Endothelial cell of umbilical vein (primary cell): ENCODE measurements around the gene CDC5L. TPM values are rescaled to one million over a fixed set of nuclear protein-coding genes. Genes with fewer than 3 reads are reported as not detected.

Experiments
- BruUV-seq: library from RNA; stranded (reverse); fragments of 400-500 nt; replicated peaks from 2 replicates; lab custom pipeline; 2021; lab: Mats Ljungman, UMichigan
- CTCF ChIA-PET: fragments of 300-600, 350-600 bp; sonication (Branson Sonifier 250); formaldehyde crosslinking; loops from one replicate; lab custom pipeline; 2021; ENCODE audit warnings: antibody characterized with exemption, inconsistent platforms; lab: Charles Lee
- POLR2A ChIA-PET: fragments of 300-600, 350-600 bp; sonication (Branson Sonifier 250); formaldehyde crosslinking; loops from one replicate; lab custom pipeline; 2021; ENCODE audit warnings: antibody characterized with exemption, inconsistent platforms; lab: Charles Lee
- DNase-seq: peaks from one replicate; pipeline ENCODE4 v3.0.0-alpha.2; 2011; ENCODE audit warnings: low read depth, low spot score
- FAIRE-seq: peaks from 2 replicates; lab custom pipeline; 2011; peaks lifted over from hg19 to GRCh38; lab: Jason Lieb, UNC
- H2AFZ ChIP-seq: 2 replicates; pipeline ENCODE4 v1.6.0; 2012; ENCODE audit warnings: low read depth, low read length, control low read depth, inconsistent platforms
- H3K27ac ChIP-seq: 2 replicates; pipeline ENCODE4 v1.5.1; 2011; ENCODE audit warnings: low read depth, mild to moderate bottlenecking, control low read depth, low read length, moderate library complexity; ENCODE audit not compliant: insufficient read depth
- H3K27me3 ChIP-seq, 2 experiments: 2 replicates each; pipeline versions ENCODE4 v1.6.0 to v1.6.1; 2011; ENCODE audit warnings: low read length in 2 of 2, mixed read lengths in 1 of 2; ENCODE audit not compliant: control insufficient read depth in 2 of 2, insufficient read depth in 2 of 2
- H3K36me3 ChIP-seq, 2 experiments: 2 replicates in 1 of 2; 3 replicates in 1 of 2; pipeline ENCODE4 v1.5.1; 2011; ENCODE audit warnings: low read length in 2 of 2, mild to moderate bottlenecking in 1 of 2, moderate library complexity in 1 of 2; ENCODE audit not compliant: control insufficient read depth in 2 of 2, insufficient read depth in 2 of 2; ENCODE audit errors: extremely low read depth in 1 of 2
- H3K4me1 ChIP-seq: 3 replicates; pipeline ENCODE4 v1.5.1; 2011; ENCODE audit warnings: mild to moderate bottlenecking, low read length; ENCODE audit not compliant: control insufficient read depth, insufficient read depth; ENCODE audit errors: extremely low read depth
- H3K4me2 ChIP-seq: 2 replicates; pipeline ENCODE4 v1.6.1; 2011; ENCODE audit warnings: low read length, control low read depth, mixed read lengths; ENCODE audit not compliant: insufficient read depth
- H3K4me3 ChIP-seq, 3 experiments: fragments of 200-600 bp in 1 of 3; sonication (generic), shearing (Covaris generic) in 1 of 3; replicated peaks in 1 of 3; 2 replicates each; pipeline ENCODE4 v1.5.1; 2011 to 2016; ENCODE audit warnings: control low read depth in 3 of 3, low read length in 3 of 3, mild to moderate bottlenecking in 2 of 3, inconsistent platforms in 1 of 3, low read depth in 1 of 3, moderate library complexity in 1 of 3; ENCODE audit not compliant: insufficient read depth in 1 of 3
- H3K79me2 ChIP-seq: 2 replicates; pipeline ENCODE4 v1.6.0; 2012; ENCODE audit warnings: low read length, inconsistent platforms; ENCODE audit not compliant: control insufficient read depth, insufficient read depth
- H3K9ac ChIP-seq: replicated peaks from 2 replicates; pipeline ENCODE3; 2011; ENCODE audit warnings: low read length, control low read depth; ENCODE audit not compliant: insufficient read depth; ENCODE audit errors: extremely low read depth
- H3K9me1 ChIP-seq: replicated peaks from 3 replicates; pipeline ENCODE4 v1.6.0; 2011; ENCODE audit warnings: mild to moderate bottlenecking, low read length; ENCODE audit not compliant: control insufficient read depth, insufficient read depth; ENCODE audit errors: extremely low read depth
- H3K9me3 ChIP-seq: replicated peaks from 2 replicates; pipeline ENCODE4 v1.5.1; 2012; ENCODE audit warnings: low read length, inconsistent platforms; ENCODE audit not compliant: control insufficient read depth, insufficient read depth
- H4K20me1 ChIP-seq: replicated peaks from 2 replicates; pipeline ENCODE3; 2011; ENCODE audit warnings: mild to moderate bottlenecking, low read length; ENCODE audit not compliant: control insufficient read depth, insufficient read depth; ENCODE audit errors: extremely low read depth
- EZH2 ChIP-seq: IDR thresholded peaks from 2 replicates; pipeline ENCODE4 v1.6.1; 2012; ENCODE audit warnings: borderline replicate concordance, low read depth, mild to moderate bottlenecking, moderate library complexity, low read length, inconsistent platforms; ENCODE audit not compliant: severe bottlenecking
- FOS ChIP-seq: IDR thresholded peaks from 2 replicates; pipeline ENCODE4 v1.6.1; 2011; ENCODE audit warnings: mild to moderate bottlenecking, low read length, moderate library complexity, borderline replicate concordance; ENCODE audit not compliant: insufficient read depth
- GATA2 ChIP-seq: IDR thresholded peaks from 2 replicates; pipeline ENCODE4 v1.7.0; 2011; ENCODE audit warnings: low read depth, mild to moderate bottlenecking, moderate library complexity, mixed read lengths, low read length; ENCODE audit not compliant: insufficient read length, insufficient read depth
- JUN ChIP-seq: IDR thresholded peaks from 2 replicates; pipeline ENCODE4 v1.6.1; 2011; ENCODE audit warnings: borderline replicate concordance, low read depth; ENCODE audit not compliant: insufficient read length, insufficient read depth
- MAX ChIP-seq: IDR thresholded peaks from 2 replicates; pipeline ENCODE4 v1.6.1; 2011; ENCODE audit not compliant: insufficient read depth, insufficient read length
- MYC ChIP-seq: IDR thresholded peaks from one replicate; pipeline ENCODE4 v1.6.1; 2011; ENCODE audit warnings: mild to moderate bottlenecking, low read depth, low read length
- POLR2A ChIP-seq: IDR thresholded peaks from 2 replicates; pipeline ENCODE4 v1.6.1; 2012; ENCODE audit warnings: low read depth, mild to moderate bottlenecking, control low read depth, low read length
- POLR2AphosphoS5 ChIP-seq: IDR thresholded peaks from 2 replicates; pipeline ENCODE4 v1.6.1; 2012; ENCODE audit warnings: low read depth, mild to moderate bottlenecking, control low read depth, low read length, moderate library complexity; ENCODE audit not compliant: insufficient read depth
- dilution Hi-C: fragments of 300-500 bp; cut with MboI; formaldehyde crosslinking; loops from one replicate; pipeline ENCODE4 v1.15.0; 2019; ENCODE audit warnings: low sequenced_read_pairs; ENCODE audit not compliant: extremely low pct_ligation_motif_present
- intact Hi-C: fragments of 100-400 bp; cut with micrococcal nuclease; formaldehyde crosslinking; loops from one replicate; pipeline ENCODE4 v1.10.0; 2022
- polyA plus RNA-seq, 4 experiments: library from polyadenylated mRNA; depleted of rRNA in 3 of 4; stranded (reverse) in 3 of 4; unstranded in 1 of 4; fragments of >200 nt; gene quantifications; 2 replicates each; pipeline versions ENCODE4 v1.2.1 to v1.2.3, GENCODE V29; 2011 to 2012; ENCODE audit warnings: missing spikeins in 1 of 4
- total RNA-seq: library from RNA; stranded (reverse); gene quantifications from 2 replicates; pipeline ENCODE4 v1.2.3, GENCODE V29; 2021
- TF ChIP-seq, protein P1 (sequence below), 2 donors: IDR thresholded peaks; 1 replicate in 1 of 2; 2 replicates in 1 of 2; pipeline ENCODE4 v1.5.1; 2011; ENCODE audit warnings: low read length in 2 of 2, mild to moderate bottlenecking in 2 of 2, moderate library complexity in 2 of 2, control low read depth in 1 of 2, inconsistent platforms in 1 of 2, low read depth in 1 of 2; ENCODE audit not compliant: insufficient read depth in 1 of 2; ENCODE audit errors: extremely low read depth in 1 of 2

CDC5L gene
- total and polyA plus RNA-seq, 2 donors (not counting 3 experiments of a cell fraction or from before 2014, with no cell fraction given) = 6.9 to 24.6 TPM

DNA sequence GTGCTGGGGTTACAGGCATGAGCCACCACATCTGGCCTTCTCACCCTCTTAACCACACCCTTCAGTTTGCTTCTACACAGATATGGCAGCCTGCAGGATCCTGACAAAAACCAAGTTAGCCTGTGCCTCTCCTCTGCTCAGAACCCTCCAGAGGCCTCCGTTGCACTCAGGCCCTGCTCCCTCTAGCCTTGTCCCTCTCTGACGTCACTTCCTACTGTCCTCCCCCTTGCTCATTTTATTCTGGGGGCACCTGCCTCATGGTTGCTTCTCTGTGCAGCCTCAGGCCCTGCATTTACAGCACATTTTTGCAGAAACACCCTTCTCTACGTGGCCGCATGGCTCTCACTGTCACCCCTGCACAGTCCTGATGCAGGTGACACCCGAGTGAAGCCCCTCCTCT lies 105.6 kb downstream of the CDC5L start:
- Histone ChIP-seq H3K9ac (no peak overlapping the region), H3K4me2 (no peak overlapping the region), H3K36me3 (no peaks in the 10 kb centered on the region), H3K79me2 (no peaks in the 10 kb centered on the region), H3K4me1 (peaks cover 23% of the 10 kb centered on the region), H3K9me1 (no peaks in the 10 kb centered on the region), H4K20me1 (no peaks in the 10 kb centered on the region), H3K27me3 (no peaks in the 10 kb centered on the region), H3K27ac (no peak overlapping the region), H2AFZ (no peak overlapping the region), H3K4me3 (no peak overlapping the region), H3K9me3 (no peaks in the 10 kb centered on the region)
- dilution Hi-C loops (no loop called here), intact Hi-C loops (no loop called here)
- TF ChIP-seq GATA2 (no peak), MAX (no peak), JUN (no peak), FOS (no peak), MYC (no peak), POLR2AphosphoS5 (no peak), POLR2A (no peak), EZH2 (no peak)
- TF ChIP-seq, protein P1, sequence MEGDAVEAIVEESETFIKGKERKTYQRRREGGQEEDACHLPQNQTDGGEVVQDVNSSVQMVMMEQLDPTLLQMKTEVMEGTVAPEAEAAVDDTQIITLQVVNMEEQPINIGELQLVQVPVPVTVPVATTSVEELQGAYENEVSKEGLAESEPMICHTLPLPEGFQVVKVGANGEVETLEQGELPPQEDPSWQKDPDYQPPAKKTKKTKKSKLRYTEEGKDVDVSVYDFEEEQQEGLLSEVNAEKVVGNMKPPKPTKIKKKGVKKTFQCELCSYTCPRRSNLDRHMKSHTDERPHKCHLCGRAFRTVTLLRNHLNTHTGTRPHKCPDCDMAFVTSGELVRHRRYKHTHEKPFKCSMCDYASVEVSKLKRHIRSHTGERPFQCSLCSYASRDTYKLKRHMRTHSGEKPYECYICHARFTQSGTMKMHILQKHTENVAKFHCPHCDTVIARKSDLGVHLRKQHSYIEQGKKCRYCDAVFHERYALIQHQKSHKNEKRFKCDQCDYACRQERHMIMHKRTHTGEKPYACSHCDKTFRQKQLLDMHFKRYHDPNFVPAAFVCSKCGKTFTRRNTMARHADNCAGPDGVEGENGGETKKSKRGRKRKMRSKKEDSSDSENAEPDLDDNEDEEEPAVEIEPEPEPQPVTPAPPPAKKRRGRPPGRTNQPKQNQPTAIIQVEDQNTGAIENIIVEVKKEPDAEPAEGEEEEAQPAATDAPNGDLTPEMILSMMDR (IDR thresholded peaks at IDR 0.05; ENCODE audit: extremely low read depth in 1 of 2, insufficient read depth in 1 of 2, low read depth in 1 of 2, low read length in 2 of 2) = no peak
- ChIA-PET POLR2A (no interaction called here), CTCF (no interaction called here)
- FAIRE-seq = no peak
- no peak for DNase-seq
- no TSS peak for BruUV-seq
